ENCODE results near the gene SEC23A. TPM values are rescaled to one million over a fixed set of nuclear protein-coding genes. Genes with fewer than 3 reads are reported as not detected.

Gene SEC23A
- total and polyA plus RNA-seq, 2 of the 13 experiments (the other 11 are each of a cell fraction or from before 2014, with no cell fraction given): 403 to 887 TPM

GRCh38 chr14:39145266-39145966, 42.4 kb upstream of the SEC23A start (continued):
- TF ChIP-seq ZBTB46 (CRISPR knock-in tag; IDR thresholded peaks at IDR 0.05; ENCODE audit: borderline replicate concordance): no peak
- no peak for TF ChIP-seq TGIF2 (CRISPR knock-in tag; IDR thresholded peaks at IDR 0.05)
- no peak for TF ChIP-seq ZNF546 (CRISPR knock-in tag; conservative IDR thresholded peaks at IDR 0.05)
- no peak for TF ChIP-seq ZBTB8A (CRISPR knock-in tag; IDR thresholded peaks at IDR 0.05; ENCODE audit: borderline replicate concordance, low read depth)
- no peak for TF ChIP-seq ZNF234 (CRISPR knock-in tag; conservative IDR thresholded peaks at IDR 0.05)
- TF ChIP-seq ZFY (CRISPR knock-in tag; IDR thresholded peaks at IDR 0.05): peak; percentile 35; the same call in 1 of the 2 replicates
- TF ChIP-seq ZBTB42 (CRISPR knock-in tag; IDR thresholded peaks at IDR 0.05): no peak
- TF ChIP-seq ZNF674 (CRISPR knock-in tag; IDR thresholded peaks at IDR 0.05; ENCODE audit: low read depth): no peak
- TF ChIP-seq MAFG (CRISPR knock-in tag; IDR thresholded peaks at IDR 0.05): no peak
- TF ChIP-seq PLSCR1 (CRISPR knock-in tag; IDR thresholded peaks at IDR 0.05; ENCODE audit: borderline replicate concordance): no peak
- TF ChIP-seq SETDB1 (CRISPR knock-in tag; IDR thresholded peaks at IDR 0.05; ENCODE audit: borderline replicate concordance): no peak
- TF ChIP-seq, protein P1, sequence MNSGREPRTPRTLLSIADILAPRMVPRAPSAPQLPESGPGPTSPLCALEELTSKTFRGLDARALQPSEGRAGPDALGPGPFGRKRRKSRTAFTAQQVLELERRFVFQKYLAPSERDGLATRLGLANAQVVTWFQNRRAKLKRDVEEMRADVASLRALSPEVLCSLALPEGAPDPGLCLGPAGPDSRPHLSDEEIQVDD (CRISPR knock-in tag; IDR thresholded peaks at IDR 0.05; ENCODE audit: borderline replicate concordance): no peak
- TF ChIP-seq TBL1XR1 (IDR thresholded peaks at IDR 0.05; ENCODE audit: borderline replicate concordance, low read length, partially characterized antibody): peak; percentile 91
- no peak for TF ChIP-seq JUN (CRISPR knock-in tag; IDR thresholded peaks at IDR 0.05)
- no peak for TF ChIP-seq ZMAT5 (CRISPR knock-in tag; IDR thresholded peaks at IDR 0.05; ENCODE audit: borderline replicate concordance, low read depth)
- peak; percentile 86 for TF ChIP-seq ZNF605 (CRISPR knock-in tag; IDR thresholded peaks at IDR 0.05)
- no peak for TF ChIP-seq PAWR (CRISPR knock-in tag; IDR thresholded peaks at IDR 0.05; ENCODE audit: borderline replicate concordance)
- TF ChIP-seq, protein P2, sequence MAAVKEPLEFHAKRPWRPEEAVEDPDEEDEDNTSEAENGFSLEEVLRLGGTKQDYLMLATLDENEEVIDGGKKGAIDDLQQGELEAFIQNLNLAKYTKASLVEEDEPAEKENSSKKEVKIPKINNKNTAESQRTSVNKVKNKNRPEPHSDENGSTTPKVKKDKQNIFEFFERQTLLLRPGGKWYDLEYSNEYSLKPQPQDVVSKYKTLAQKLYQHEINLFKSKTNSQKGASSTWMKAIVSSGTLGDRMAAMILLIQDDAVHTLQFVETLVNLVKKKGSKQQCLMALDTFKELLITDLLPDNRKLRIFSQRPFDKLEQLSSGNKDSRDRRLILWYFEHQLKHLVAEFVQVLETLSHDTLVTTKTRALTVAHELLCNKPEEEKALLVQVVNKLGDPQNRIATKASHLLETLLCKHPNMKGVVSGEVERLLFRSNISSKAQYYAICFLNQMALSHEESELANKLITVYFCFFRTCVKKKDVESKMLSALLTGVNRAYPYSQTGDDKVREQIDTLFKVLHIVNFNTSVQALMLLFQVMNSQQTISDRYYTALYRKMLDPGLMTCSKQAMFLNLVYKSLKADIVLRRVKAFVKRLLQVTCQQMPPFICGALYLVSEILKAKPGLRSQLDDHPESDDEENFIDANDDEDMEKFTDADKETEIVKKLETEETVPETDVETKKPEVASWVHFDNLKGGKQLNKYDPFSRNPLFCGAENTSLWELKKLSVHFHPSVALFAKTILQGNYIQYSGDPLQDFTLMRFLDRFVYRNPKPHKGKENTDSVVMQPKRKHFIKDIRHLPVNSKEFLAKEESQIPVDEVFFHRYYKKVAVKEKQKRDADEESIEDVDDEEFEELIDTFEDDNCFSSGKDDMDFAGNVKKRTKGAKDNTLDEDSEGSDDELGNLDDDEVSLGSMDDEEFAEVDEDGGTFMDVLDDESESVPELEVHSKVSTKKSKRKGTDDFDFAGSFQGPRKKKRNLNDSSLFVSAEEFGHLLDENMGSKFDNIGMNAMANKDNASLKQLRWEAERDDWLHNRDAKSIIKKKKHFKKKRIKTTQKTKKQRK (IDR thresholded peaks at IDR 0.05; ENCODE audit: low read length): no peak
- peak; percentile 83; the same call in 1 of the 2 replicates for TF ChIP-seq NCOR1 (IDR thresholded peaks at IDR 0.05; ENCODE audit: borderline replicate concordance, low read length)
